ENCODE measurements around the gene MORC2. TPM values are rescaled to one million over a fixed set of nuclear protein-coding genes. Genes with fewer than 3 reads are reported as not detected.

Gene MORC2
- total and polyA plus RNA-seq, 4 experiments from 2014 or later, result 9.5 to 46.3 (median 33.3) TPM

- no peak overlapping the region for H3K27ac Mint-ChIP-seq
- peaks cover 0 to 4% (median 1%) of the 10 kb centered on the region in 4 donors for H3K4me1 Mint-ChIP-seq
- intact Hi-C loops (cut with micrococcal nuclease), result no loop called here
- Histone ChIP-seq H3K4me3 (ENCODE audit: low read length in 2 of 2) (no peak overlapping the region), H3K27me3 (ENCODE audit: insufficient read depth, low read length) (no peaks in the 10 kb centered on the region), H3K36me3 (ENCODE audit: insufficient read depth, low read length) (no peaks in the 10 kb centered on the region), H3K27ac (ENCODE audit: low read depth, low read length) (no peak overlapping the region), H3K4me1 (ENCODE audit: insufficient read depth, low read length) (no peaks in the 10 kb centered on the region), H3K9me3 (ENCODE audit: control insufficient read depth in 1 of 2, low read length in 2 of 2) (no peaks in the 10 kb centered on the region)
- H3K4me3 Mint-ChIP-seq, result no peak overlapping the region
- POLR2A ChIA-PET (ENCODE audit: partially characterized antibody), result no interaction called here
- no peaks in the 10 kb centered on the region for H3K9me3 Mint-ChIP-seq
- CTCF ChIA-PET (ENCODE audit: partially characterized antibody), result no interaction called here
- peaks cover 3 to 5% of the 10 kb centered on the region in 2 donors for H3K36me3 Mint-ChIP-seq
- no peak for DNase-seq
- H3K27me3 Mint-ChIP-seq, result no peaks in the 10 kb centered on the region
Measured at GRCh38 chr22:30885001-30885366, 83.6 kb downstream of the MORC2 start.

- peaks cover 3 to 5% of the 10 kb centered on the region in 2 donors for H3K36me3 Mint-ChIP-seq
- no peak overlapping the region for H3K4me3 Mint-ChIP-seq
- peak overlapping the region in 1 of 7 donors; percentile 35 for H3K27ac Mint-ChIP-seq
- intact Hi-C loops (cut with micrococcal nuclease), result no loop called here
- Histone ChIP-seq H3K4me3 (ENCODE audit: low read length in 2 of 2) (no peak overlapping the region), H3K9me3 (ENCODE audit: control insufficient read depth in 1 of 2, low read length in 2 of 2) (no peaks in the 10 kb centered on the region), H3K27me3 (ENCODE audit: insufficient read depth, low read length) (no peaks in the 10 kb centered on the region), H3K4me1 (ENCODE audit: insufficient read depth, low read length) (no peaks in the 10 kb centered on the region), H3K36me3 (ENCODE audit: insufficient read depth, low read length) (no peaks in the 10 kb centered on the region), H3K27ac (ENCODE audit: low read depth, low read length) (no peak overlapping the region)
- DNase-seq, result no peak
- H3K4me1 Mint-ChIP-seq, result peaks cover 0 to 4% (median 1%) of the 10 kb centered on the region in 4 donors
- H3K27me3 Mint-ChIP-seq, result no peaks in the 10 kb centered on the region
- ChIA-PET POLR2A (ENCODE audit: partially characterized antibody) (no interaction called here), CTCF (ENCODE audit: partially characterized antibody) (no interaction called here)
- H3K9me3 Mint-ChIP-seq, result no peaks in the 10 kb centered on the region
Measured at GRCh38 chr22:30884211-30885000, 84.2 kb downstream of the MORC2 start.

GRCh38 chr22:30883586-30884145 is 84.9 kb downstream of the MORC2 start:
- Histone ChIP-seq H3K9me3 (ENCODE audit: control insufficient read depth in 1 of 2, low read length in 2 of 2) (no peaks in the 10 kb centered on the region), H3K27ac (ENCODE audit: low read depth, low read length) (no peak overlapping the region), H3K27me3 (ENCODE audit: insufficient read depth, low read length) (no peaks in the 10 kb centered on the region), H3K4me3 (ENCODE audit: low read length in 2 of 2) (no peak overlapping the region), H3K36me3 (ENCODE audit: insufficient read depth, low read length) (no peaks in the 10 kb centered on the region), H3K4me1 (ENCODE audit: insufficient read depth, low read length) (no peaks in the 10 kb centered on the region)
- H3K27me3 Mint-ChIP-seq, result no peaks in the 10 kb centered on the region
- ChIA-PET CTCF (ENCODE audit: partially characterized antibody) (no interaction called here), POLR2A (ENCODE audit: partially characterized antibody) (no interaction called here)
- peaks cover 0 to 4% (median 1%) of the 10 kb centered on the region in 4 donors for H3K4me1 Mint-ChIP-seq
- H3K36me3 Mint-ChIP-seq, result peaks cover 1 to 3% of the 10 kb centered on the region in 2 donors
- H3K27ac Mint-ChIP-seq, result peak overlapping the region in 1 of 7 donors; percentile 31
- DNase-seq, result no peak
- H3K9me3 Mint-ChIP-seq, result no peaks in the 10 kb centered on the region
- intact Hi-C loops (cut with micrococcal nuclease), result no loop called here
- H3K4me3 Mint-ChIP-seq, result no peak overlapping the region

GRCh38 chr22:30882974-30883533 is 85.5 kb downstream of the MORC2 start:
- Histone ChIP-seq H3K27me3 (ENCODE audit: insufficient read depth, low read length) (no peaks in the 10 kb centered on the region), H3K9me3 (ENCODE audit: control insufficient read depth in 1 of 2, low read length in 2 of 2) (no peaks in the 10 kb centered on the region), H3K4me3 (ENCODE audit: low read length in 2 of 2) (no peak overlapping the region), H3K27ac (ENCODE audit: low read depth, low read length) (no peak overlapping the region), H3K36me3 (ENCODE audit: insufficient read depth, low read length) (no peaks in the 10 kb centered on the region), H3K4me1 (ENCODE audit: insufficient read depth, low read length) (no peaks in the 10 kb centered on the region)
- intact Hi-C loops (cut with micrococcal nuclease), result no loop called here
- POLR2A ChIA-PET (ENCODE audit: partially characterized antibody), result no interaction called here
- CTCF ChIA-PET (ENCODE audit: partially characterized antibody), result no interaction called here
- Mint-ChIP-seq H3K9me3 (no peaks in the 10 kb centered on the region), H3K36me3 (peaks cover 0 to 3% of the 10 kb centered on the region in 2 donors), H3K4me3 (no peak overlapping the region), H3K27ac (peak overlapping the region in 2 of 7 donors; percentile 17 to 42), H3K27me3 (no peaks in the 10 kb centered on the region), H3K4me1 (peaks cover 0 to 4% (median 1%) of the 10 kb centered on the region in 4 donors)
- no peak for DNase-seq

GRCh38 chr22:30882184-30882717 is 86.3 kb downstream of the MORC2 start:
- peaks cover 0 to 4% (median 1%) of the 10 kb centered on the region in 4 donors for H3K4me1 Mint-ChIP-seq
- no peak for DNase-seq
- no peak overlapping the region for H3K4me3 Mint-ChIP-seq
- ChIA-PET CTCF (ENCODE audit: partially characterized antibody) (no interaction called here), POLR2A (ENCODE audit: partially characterized antibody) (no interaction called here)
- H3K27me3 Mint-ChIP-seq, result no peaks in the 10 kb centered on the region
- intact Hi-C loops (cut with micrococcal nuclease), result no loop called here
- Histone ChIP-seq H3K27me3 (ENCODE audit: insufficient read depth, low read length) (no peaks in the 10 kb centered on the region), H3K36me3 (ENCODE audit: insufficient read depth, low read length) (no peaks in the 10 kb centered on the region), H3K9me3 (ENCODE audit: control insufficient read depth in 1 of 2, low read length in 2 of 2) (no peaks in the 10 kb centered on the region), H3K4me3 (ENCODE audit: low read length in 2 of 2) (no peak overlapping the region), H3K4me1 (ENCODE audit: insufficient read depth, low read length) (no peaks in the 10 kb centered on the region), H3K27ac (ENCODE audit: low read depth, low read length) (no peak overlapping the region)
- H3K27ac Mint-ChIP-seq, result peak overlapping the region in 2 of 7 donors; percentile 30 to 45
- peaks cover 0 to 2% of the 10 kb centered on the region in 2 donors for H3K36me3 Mint-ChIP-seq
- no peaks in the 10 kb centered on the region for H3K9me3 Mint-ChIP-seq

- DNase-seq, result no peak
- H3K27me3 ChIP-seq (ENCODE audit: insufficient read depth, low read length), result no peaks in the 10 kb centered on the region
- H3K27ac ChIP-seq (ENCODE audit: low read depth, low read length), result no peak overlapping the region
- H3K4me3 ChIP-seq (ENCODE audit: low read length in 2 of 2), result no peak overlapping the region
- H3K4me1 ChIP-seq (ENCODE audit: insufficient read depth, low read length), result no peaks in the 10 kb centered on the region
- Mint-ChIP-seq H3K9me3 (no peaks in the 10 kb centered on the region), H3K36me3 (no peaks in the 10 kb centered on the region), H3K27ac (peak overlapping the region in 1 of 7 donors; percentile 7), H3K27me3 (no peaks in the 10 kb centered on the region), H3K4me3 (no peak overlapping the region), H3K4me1 (peaks cover 0 to 4% (median under 1%) of the 10 kb centered on the region in 4 donors)
- intact Hi-C loops (cut with micrococcal nuclease), result no loop called here
- H3K9me3 ChIP-seq (ENCODE audit: control insufficient read depth in 1 of 2, low read length in 2 of 2), result no peaks in the 10 kb centered on the region
- H3K36me3 ChIP-seq (ENCODE audit: insufficient read depth, low read length), result no peaks in the 10 kb centered on the region
- ChIA-PET POLR2A (ENCODE audit: partially characterized antibody) (no interaction called here), CTCF (ENCODE audit: partially characterized antibody) (no interaction called here)
Measured at GRCh38 chr22:30881361-30882183, 87.0 kb downstream of the MORC2 start.

- no peaks in the 10 kb centered on the region for H3K27me3 Mint-ChIP-seq
- no peaks in the 10 kb centered on the region for H3K36me3 ChIP-seq (ENCODE audit: insufficient read depth, low read length)
- DNase-seq, result no peak
- intact Hi-C loops (cut with micrococcal nuclease), result no loop called here
- ChIA-PET CTCF (ENCODE audit: partially characterized antibody) (no interaction called here), POLR2A (ENCODE audit: partially characterized antibody) (no interaction called here)
- no peak overlapping the region for H3K27ac ChIP-seq (ENCODE audit: low read depth, low read length)
- H3K36me3 Mint-ChIP-seq, result no peaks in the 10 kb centered on the region
- H3K4me3 Mint-ChIP-seq, result no peak overlapping the region
- H3K27me3 ChIP-seq (ENCODE audit: insufficient read depth, low read length), result no peaks in the 10 kb centered on the region
- H3K27ac Mint-ChIP-seq, result no peak overlapping the region
- no peaks in the 10 kb centered on the region for H3K4me1 ChIP-seq (ENCODE audit: insufficient read depth, low read length)
- H3K9me3 ChIP-seq (ENCODE audit: control insufficient read depth in 1 of 2, low read length in 2 of 2), result no peaks in the 10 kb centered on the region
- peaks cover 0 to 4% (median 0%) of the 10 kb centered on the region in 4 donors for H3K4me1 Mint-ChIP-seq
- H3K9me3 Mint-ChIP-seq, result no peaks in the 10 kb centered on the region
- H3K4me3 ChIP-seq (ENCODE audit: low read length in 2 of 2), result no peak overlapping the region
Measured at GRCh38 chr22:30880847-30881246, 87.7 kb downstream of the MORC2 start.
